Measurements from ENCODE around the gene ZCCHC14. TPM values are rescaled to one million over a fixed set of nuclear protein-coding genes. Genes with fewer than 3 reads are reported as not detected.

The ZCCHC14 gene
- total and polyA plus RNA-seq, 2 of the 8 experiments (the other 6 are each of a cell fraction or from before 2014, with no cell fraction given) = 8.2 to 28.2 TPM

GRCh38 chr16:87534751-87535150, 41.9 kb upstream of the ZCCHC14 start:
- Histone ChIP-seq H3K23ac (ENCODE audit: insufficient read length) (no peak overlapping the region), H3K79me2 (ENCODE audit: control insufficient read depth in 1 of 2, insufficient read depth in 2 of 2, low read length in 2 of 2) (no peaks in the 10 kb centered on the region), H3K56ac (replicated peaks; ENCODE audit: insufficient read length, low read depth, low read length) (no peak overlapping the region), H2BK5ac (ENCODE audit: low read depth, low read length) (no peak overlapping the region), H4K8ac (ENCODE audit: extremely low read depth, insufficient read depth, low read length) (no peak overlapping the region), H4K20me1 (replicated peaks in 1 of 2; ENCODE audit: control insufficient read depth in 1 of 2, insufficient read depth in 2 of 2, low read length in 2 of 2) (no peaks in the 10 kb centered on the region), H4K91ac (replicated peaks; ENCODE audit: insufficient read length, low read length) (no peak overlapping the region), H3K23me2 (ENCODE audit: low read depth, low read length) (no peaks in the 10 kb centered on the region), H3K4ac (replicated peaks; ENCODE audit: insufficient read length, low read depth, low read length) (no peak overlapping the region), H4K5ac (ENCODE audit: insufficient read length, low read depth, low read length) (no peak overlapping the region), H3K18ac (ENCODE audit: extremely low read depth, low read length) (no peak overlapping the region), H2AFZ (ENCODE audit: low read length) (no peak overlapping the region), H3K4me2 (ENCODE audit: insufficient read depth in 1 of 2, low read depth in 2 of 2, low read length in 2 of 2) (no peak overlapping the region), H3K9ac (replicated peaks in 1 of 4; ENCODE audit: extremely low read depth in 1 of 4, low read depth in 3 of 4, low read length in 3 of 4) (no peak overlapping the region), H3K9me3 (ENCODE audit: insufficient read depth in 2 of 2, low read depth in 1 of 2, low read length in 1 of 2) (peaks cover 14 to 16% of the 10 kb centered on the region in 2 experiments), H3K79me1 (ENCODE audit: low read depth, low read length) (no peaks in the 10 kb centered on the region), H3K27me3 (replicated peaks in 1 of 4; ENCODE audit: control insufficient read depth in 3 of 4, extremely low read depth in 1 of 4, insufficient read depth in 3 of 4, low read length in 3 of 4) (no peaks in the 10 kb centered on the region), H3K4me3 (ENCODE audit: extremely low read depth in 1 of 4, insufficient read depth in 2 of 4, low read depth in 3 of 4, low read length in 4 of 4) (no peak overlapping the region), H2BK12ac (ENCODE audit: low read depth, low read length) (no peak overlapping the region), H2BK120ac (replicated peaks; ENCODE audit: low read depth, low read length) (no peak overlapping the region), H2BK15ac (ENCODE audit: low read length) (no peak overlapping the region), H2BK20ac (ENCODE audit: low read length) (no peak overlapping the region), H3K4me1 (replicated peaks in 1 of 4; ENCODE audit: control insufficient read depth in 3 of 4, insufficient read depth in 4 of 4, low read length in 3 of 4) (peaks cover 0 to 2% (median under 1%) of the 10 kb centered on the region in 4 experiments; a peak in 3 of 7 replicates), H2AK5ac (ENCODE audit: low read depth, low read length) (no peak overlapping the region), H3K14ac (ENCODE audit: insufficient read length) (no peak overlapping the region), H3K27ac (ENCODE audit: low read depth, low read length) (no peak overlapping the region), H3K36me3 (ENCODE audit: control insufficient read depth in 2 of 4, insufficient read depth in 4 of 4, low read length in 3 of 4) (no peaks in the 10 kb centered on the region)
- 86% methylated on average over 9 of the region's 9 CpGs; no CpG with 5 or more reads in 1 of the 2 experiments for WGBS, 2 experiments (ENCODE audit: extremely low coverage in 1 of 2, insufficient coverage in 1 of 2, insufficient read length in 1 of 2, insufficient replicate concordance in 2 of 2, low coverage in 1 of 2, low lambda C conversion rate in 2 of 2, missing lambda C conversion rate in 1 of 2)
- CTCF ChIA-PET (ENCODE audit: partially characterized antibody) = interaction anchor here (0.9 to 2.8 kb wide), 4 partner anchors 15 to 101 kb away, joined by 3 to 11 read pairs (median 4); no protein-coding TSS in a partner anchor
- DNase-seq (ENCODE audit: low read depth in 1 of 2, low spot score in 2 of 2) (no peak), FAIRE-seq (no peak)
- POLR2A ChIA-PET (ENCODE audit: partially characterized antibody) = no interaction called here
- no peak for TF ChIP-seq HDAC2 (IDR thresholded peaks at IDR 0.05; ENCODE audit: borderline replicate concordance in 1 of 2, low read depth in 2 of 2, low read length in 2 of 2)
- TF ChIP-seq USF2 (IDR thresholded peaks at IDR 0.05; ENCODE audit: low read length) = no peak
- no peak for TF ChIP-seq SRF (IDR thresholded peaks at IDR 0.05; ENCODE audit: low read depth, low read length)
- no peak for TF ChIP-seq CTCF (IDR thresholded peaks at IDR 0.05; ENCODE audit: control extremely low read depth in 1 of 3, insufficient read depth in 1 of 3, low read depth in 1 of 3, low read length in 3 of 3)
- TF ChIP-seq SUZ12 (IDR thresholded peaks at IDR 0.05; ENCODE audit: low read length) = no peak
- TF ChIP-seq SP4 (IDR thresholded peaks at IDR 0.05; ENCODE audit: low read length) = no peak
- TF ChIP-seq ZNF274 (IDR thresholded peaks at IDR 0.05; ENCODE audit: borderline replicate concordance, extremely low read depth, low read length) = no peak
- TF ChIP-seq EZH2 (IDR thresholded peaks at IDR 0.05; ENCODE audit: low read depth, low read length, severe bottlenecking) = no peak
- TF ChIP-seq TAF7 (optimal IDR thresholded peaks at IDR 0.05; ENCODE audit: borderline replicate concordance, low read depth, low read length) = no peak
